Adrenal gland (tissue), 12 donors: ENCODE results near the gene ANKRD11. TPM values are rescaled to one million over a fixed set of nuclear protein-coding genes. Genes with fewer than 3 reads are reported as not detected.

Experiments
- DNase-seq, 7 donors: peaks; one replicate each; pipeline ENCODE4 v3.0.0-alpha.2; 2019 to 2020
- H3K27ac ChIP-seq, 5 donors: fragments of 200-600 bp; sonication (generic) in 4 of 5; 1 replicate in 3 of 5; 2 replicates in 2 of 5; pipeline versions ENCODE4 v1.5.1 to v1.8.0; 2016 to 2020; ENCODE audit warnings: mild to moderate bottlenecking in 1 of 5
- H3K27me3 ChIP-seq: fragments of 200-600 bp; 2 replicates; pipeline ENCODE4 v1.8.0; 2021
- H3K36me3 ChIP-seq, 2 donors: fragments of 200-600 bp; replicated peaks in 1 of 2; 1 replicate in 1 of 2; 2 replicates in 1 of 2; pipeline versions ENCODE4 v1.5.1 to v1.8.0; 2018 to 2022
- H3K4me1 ChIP-seq, 2 donors: fragments of 200-600 bp; replicated peaks in 1 of 2; 1 replicate in 1 of 2; 2 replicates in 1 of 2; pipeline versions ENCODE4 v1.5.1 to v1.8.0; 2018 to 2021
- H3K4me3 ChIP-seq, 4 donors: fragments of 200-600 bp; sonication (generic) in 3 of 4; one replicate each; pipeline ENCODE4 v1.5.1; 2016 to 2018
- H3K9me3 ChIP-seq, 3 donors: fragments of 200-600 bp; sonication (generic) in 1 of 3; replicated peaks in 1 of 3; 1 replicate in 2 of 3; 2 replicates in 1 of 3; pipeline versions ENCODE4 v1.5.1 to v1.8.0; 2016 to 2021
- CTCF ChIP-seq, 6 experiments: fragments of 450-650 bp in 4 of 6; fragments of 200-600 bp in 2 of 6; sonication (generic) in 1 of 6; IDR thresholded peaks; 1 replicate in 5 of 6; 2 replicates in 1 of 6; pipeline versions ENCODE4 v1.5.1 to v1.8.0; 2016 to 2021; ENCODE audit warnings: antibody characterized with exemption in 6 of 6, mild to moderate bottlenecking in 2 of 6, moderate library complexity in 1 of 6
- POLR2A ChIP-seq, 2 donors: fragments of 450-650 bp; IDR thresholded peaks; one replicate each; pipeline ENCODE4 v1.6.1; 2017; ENCODE audit warnings: antibody characterized with exemption in 2 of 2, mild to moderate bottlenecking in 2 of 2, moderate library complexity in 1 of 2
- WGBS, 4 donors: extraction: QIAGEN DNeasy Blood & Tissue Kit in 2 of 4; methylation state at CpG; one replicate each; pipeline versions ENCODE4 v1.1.5 to v1.1.7; 2013 to 2017; 5-methylcytosine and 5-hydroxymethylcytosine counted together
- intact Hi-C, 2 donors: fragments of 100-400 bp; cut with DNase I; formaldehyde crosslinking; loops; one replicate each; pipeline versions ENCODE4 v1.14.1 to v1.15.0; 2022 to 2023
- polyA plus RNA-seq, 3 donors: library from polyadenylated mRNA; stranded (reverse); fragments of 200-250 nt in 2 of 3; fragments of 350-450 nt in 1 of 3; fragmentation: Illumina TruSeq in 1 of 3; extraction: RNeasy Lipid Tissue Mini Kit (QIAGEN cat#74804) in 1 of 3; gene quantifications; one replicate each; pipeline ENCODE4 v1.2.3, GENCODE V29; 2013 to 2014
- total RNA-seq, 9 donors: library from RNA; depleted of rRNA in 4 of 9; stranded (reverse); fragments of >200 nt in 4 of 9; fragments of 120-200 nt in 1 of 9; fragmentation: NEBNext Ultra II Directional in 1 of 9; extraction: Animal tissue kit (Norgen Biotek cat#: 25700) in 1 of 9; gene quantifications; one replicate each; pipeline versions ENCODE4 v1.1.0 to v1.2.4, GENCODE V29; 2013 to 2023
- donor health status: healthy with polysubstance abuse.
- donor health status: Bipolar disorder and iron deficiency.
- donor health status: DM: yes; HTN: yes; CAD: no.
- donor health status: DM: no; HTN: no; CAD: no.
- donor health status: DM: no; HTN: no; CAD: no.
- donor health status: DM: yes; HTN: yes; CAD: no.

The ANKRD11 gene
- total and polyA plus RNA-seq, 12 donors = 29.7 to 127 (median 80.1) TPM

GRCh38 chr16:89536886-89537548 is 46.7 kb upstream of the ANKRD11 start:
- Histone ChIP-seq H3K9me3 (no peaks in the 10 kb centered on the region), H3K4me3 (no peak overlapping the region), H3K4me1 (no peaks in the 10 kb centered on the region), H3K27me3 (no peaks in the 10 kb centered on the region), H3K36me3 (peaks cover 0 to 69% of the 10 kb centered on the region in 2 donors), H3K27ac (peak overlapping the region in 1 of 5 donors; percentile 10)
- DNase-seq = no peak
- TF ChIP-seq CTCF (IDR thresholded peaks at IDR 0.05) (no peak), POLR2A (IDR thresholded peaks at IDR 0.05) (no peak)
- intact Hi-C loops = no loop called here
- WGBS, 4 donors = 92 to 93% (median 92%) methylated on average over 23 to 36 of the region's 36 CpGs

GRCh38 chr16:89536371-89536770 is 46.0 kb upstream of the ANKRD11 start:
- Histone ChIP-seq H3K27ac (peak overlapping the region in 1 of 5 donors; percentile 10), H3K4me1 (no peaks in the 10 kb centered on the region), H3K4me3 (no peak overlapping the region), H3K36me3 (peaks cover 0 to 70% of the 10 kb centered on the region in 2 donors), H3K9me3 (no peaks in the 10 kb centered on the region), H3K27me3 (no peaks in the 10 kb centered on the region)
- no peak for TF ChIP-seq POLR2A (IDR thresholded peaks at IDR 0.05)
- TF ChIP-seq CTCF (IDR thresholded peaks at IDR 0.05) = no peak
- DNase-seq = no peak
- intact Hi-C loops = no loop called here
- 94 to 98% (median 97%) methylated on average over 6 to 24 of the region's 24 CpGs for WGBS, 4 donors

- H3K4me1 ChIP-seq = no peaks in the 10 kb centered on the region
- TF ChIP-seq POLR2A (IDR thresholded peaks at IDR 0.05) (no peak), CTCF (IDR thresholded peaks at IDR 0.05) (no peak)
- H3K27ac ChIP-seq = peak overlapping the region in 2 of 5 donors; percentile 44 to 59
- DNase-seq = peak in 3 of 7 donors; percentile 24 to 49 (median 49)
- peaks cover 0 to 87% of the 10 kb centered on the region in 2 donors for H3K36me3 ChIP-seq
- H3K27me3 ChIP-seq = no peaks in the 10 kb centered on the region
- no peaks in the 10 kb centered on the region for H3K9me3 ChIP-seq
- H3K4me3 ChIP-seq = no peak overlapping the region
- 55 to 64% (median 62%) methylated on average over 9 to 11 of the region's 11 CpGs for WGBS, 4 donors
- intact Hi-C loops = no loop called here
Measured at GRCh38 chr16:89534252-89534756, 43.9 kb upstream of the ANKRD11 start.

GRCh38 chr16:89531821-89532526 is 41.6 kb upstream of the ANKRD11 start:
- H3K36me3 ChIP-seq = peaks cover 0 to 86% of the 10 kb centered on the region in 2 donors
- intact Hi-C loops = no loop called here
- no peaks in the 10 kb centered on the region for H3K9me3 ChIP-seq
- no peaks in the 10 kb centered on the region for H3K27me3 ChIP-seq
- no peaks in the 10 kb centered on the region for H3K4me1 ChIP-seq
- WGBS, 4 donors = 80 to 89% (median 83%) methylated on average over 16 to 31 of the region's 31 CpGs
- H3K27ac ChIP-seq = peak overlapping the region in 1 of 5 donors; percentile 69
- DNase-seq = no peak
- no peak for TF ChIP-seq CTCF (IDR thresholded peaks at IDR 0.05)
- TF ChIP-seq POLR2A (IDR thresholded peaks at IDR 0.05) = no peak
- H3K4me3 ChIP-seq = no peak overlapping the region
